HepG2 (cell line): Measurements from ENCODE around the gene LSM12. TPM values are rescaled to one million over a fixed set of nuclear protein-coding genes. Genes with fewer than 3 reads are reported as not detected.

Experiments used
- ATF6 ChIP-seq: sonication (generic); formaldehyde crosslinking; conservative IDR thresholded peaks from 2 replicates; pipeline ENCODE4 v1.4.0; 2020; ENCODE audit warnings: missing genetic modification reagents
- ATF7 ChIP-seq, 2 experiments: fragments of 450-650 bp in 1 of 2; sonication (generic) in 1 of 2; formaldehyde crosslinking in 1 of 2; IDR thresholded peaks; 2 replicates each; pipeline versions ENCODE4 v1.4.0 to v1.6.1; 2016 to 2020; ENCODE audit warnings: antibody characterized with exemption in 1 of 2, mild to moderate bottlenecking in 1 of 2, missing genetic modification reagents in 1 of 2
- CERS6 ChIP-seq: sonication (generic); formaldehyde crosslinking; IDR thresholded peaks from 2 replicates; pipeline ENCODE4 v1.5.0; 2020; ENCODE audit warnings: missing genetic modification reagents
- ELF3 ChIP-seq: IDR thresholded peaks from 2 replicates; pipeline ENCODE4 v1.6.1; 2016; ENCODE audit warnings: missing genetic modification reagents, missing compliant biosample characterization
- ETV6 ChIP-seq: sonication (generic); formaldehyde crosslinking; conservative IDR thresholded peaks from 2 replicates; pipeline ENCODE4 v1.4.0; 2020; ENCODE audit warnings: missing genetic modification reagents
- HDAC1 ChIP-seq: sonication (generic); formaldehyde crosslinking; IDR thresholded peaks from 2 replicates; pipeline ENCODE4 v1.5.1; 2020; ENCODE audit warnings: mild to moderate bottlenecking, missing genetic modification reagents
- HNRNPK ChIP-seq: fragments of 200-400 bp; formaldehyde crosslinking; IDR thresholded peaks from 2 replicates; pipeline ENCODE4 v1.6.1; 2018; ENCODE audit warnings: low read length, low read depth, moderate library complexity, mild to moderate bottlenecking; ENCODE audit not compliant: poor library complexity, severe bottlenecking
- KLF15 ChIP-seq: sonication (generic); formaldehyde crosslinking; IDR thresholded peaks from 2 replicates; pipeline ENCODE4 v1.8.1; 2023; ENCODE audit warnings: borderline replicate concordance, mild to moderate bottlenecking, inconsistent platforms, missing genetic modification reagents, mixed read lengths
- LBX2 ChIP-seq: sonication (generic); formaldehyde crosslinking; IDR thresholded peaks from 2 replicates; pipeline ENCODE4 v1.5.0; 2020; ENCODE audit warnings: missing genetic modification reagents, mild to moderate bottlenecking, borderline replicate concordance
- MTA3 ChIP-seq: sonication (generic); formaldehyde crosslinking; IDR thresholded peaks from 2 replicates; pipeline ENCODE4 v1.4.0; 2020; ENCODE audit warnings: missing genetic modification reagents
- NR3C1 ChIP-seq: sonication (generic); formaldehyde crosslinking; IDR thresholded peaks from 2 replicates; pipeline ENCODE4 v1.4.0; 2020; ENCODE audit warnings: missing genetic modification reagents
- RFXANK ChIP-seq: IDR thresholded peaks from 2 replicates; pipeline ENCODE4 v1.6.1; 2016
- WIZ ChIP-seq: sonication (generic); formaldehyde crosslinking; IDR thresholded peaks from 2 replicates; pipeline ENCODE4 v1.5.1; 2020; ENCODE audit warnings: mild to moderate bottlenecking, missing genetic modification reagents
- ZBTB42 ChIP-seq: sonication (generic); formaldehyde crosslinking; IDR thresholded peaks from 2 replicates; pipeline ENCODE4 v1.5.0; 2020; ENCODE audit warnings: mild to moderate bottlenecking, missing genetic modification reagents
- ZFP82 ChIP-seq: sonication (generic); formaldehyde crosslinking; IDR thresholded peaks from 2 replicates; pipeline ENCODE4 v1.5.1; 2020; ENCODE audit warnings: mild to moderate bottlenecking, missing genetic modification reagents, borderline replicate concordance
- ZNF207 ChIP-seq: fragments of 450-650 bp; IDR thresholded peaks from 2 replicates; pipeline ENCODE4 v1.6.1; 2016; ENCODE audit warnings: antibody characterized with exemption, borderline replicate concordance
- ZNF235 ChIP-seq: sonication (generic); formaldehyde crosslinking; IDR thresholded peaks from 2 replicates; pipeline ENCODE4 v1.8.1; 2023; ENCODE audit warnings: mild to moderate bottlenecking, missing genetic modification reagents, borderline replicate concordance
- ZNF331 ChIP-seq: sonication (generic); formaldehyde crosslinking; IDR thresholded peaks from 2 replicates; pipeline ENCODE4 v1.4.0; 2020; ENCODE audit warnings: missing genetic modification reagents
- ZNF383 ChIP-seq: sonication (generic); formaldehyde crosslinking; IDR thresholded peaks from 2 replicates; pipeline ENCODE4 v1.4.0; 2020; ENCODE audit warnings: missing genetic modification reagents, mild to moderate bottlenecking, borderline replicate concordance
- ZNF446 ChIP-seq: sonication (generic); formaldehyde crosslinking; IDR thresholded peaks from 2 replicates; pipeline ENCODE4 v1.5.0; 2020; ENCODE audit warnings: mild to moderate bottlenecking, missing genetic modification reagents
- ZNF577 ChIP-seq: sonication (generic); formaldehyde crosslinking; IDR thresholded peaks from 2 replicates; pipeline ENCODE4 v1.4.0; 2020; ENCODE audit warnings: mild to moderate bottlenecking, low read depth, missing genetic modification reagents, borderline replicate concordance
- ZNF619 ChIP-seq: sonication (generic); formaldehyde crosslinking; IDR thresholded peaks from 2 replicates; pipeline ENCODE4 v1.4.0; 2020; ENCODE audit warnings: mild to moderate bottlenecking, missing genetic modification reagents
- polyA plus RNA-seq, 8 experiments: library from polyadenylated mRNA; depleted of rRNA in 3 of 8; stranded (reverse) in 7 of 8; unstranded in 1 of 8; fragments of >200 nt; fragmentation: Illumina TruSeq in 4 of 8; extraction: Trizol in 4 of 8; gene quantifications; 2 replicates each; pipeline versions ENCODE4 v1.2.1 to v1.2.3, GENCODE V29; 2011 to 2016; ENCODE audit warnings: low read depth in 4 of 8, missing spikeins in 1 of 8, mixed read lengths in 1 of 8; ENCODE audit not compliant: insufficient read depth in 1 of 8
- total RNA-seq, 5 experiments: library from RNA; depleted of rRNA; stranded (reverse); fragments of >200 nt; fragmentation: Illumina TruSeq; extraction: Trizol; gene quantifications; 2 replicates each; pipeline ENCODE4 v1.2.3, GENCODE V29; 2016; ENCODE audit warnings: low read depth in 1 of 5
- TF ChIP-seq, protein P1 (sequence below): IDR thresholded peaks from 2 replicates; pipeline ENCODE4 v1.6.1; 2018; ENCODE audit warnings: missing genetic modification reagents, mild to moderate bottlenecking, missing compliant biosample characterization
- TF ChIP-seq, protein P2 (sequence below): sonication (generic); formaldehyde crosslinking; IDR thresholded peaks from 2 replicates; pipeline ENCODE4 v1.4.0; 2020; ENCODE audit warnings: missing genetic modification reagents

The LSM12 gene
- total and polyA plus RNA-seq, 2 of the 13 experiments (the other 11 are each of a cell fraction or from before 2014, with no cell fraction given): 52.8 to 55.7 TPM

DNA sequence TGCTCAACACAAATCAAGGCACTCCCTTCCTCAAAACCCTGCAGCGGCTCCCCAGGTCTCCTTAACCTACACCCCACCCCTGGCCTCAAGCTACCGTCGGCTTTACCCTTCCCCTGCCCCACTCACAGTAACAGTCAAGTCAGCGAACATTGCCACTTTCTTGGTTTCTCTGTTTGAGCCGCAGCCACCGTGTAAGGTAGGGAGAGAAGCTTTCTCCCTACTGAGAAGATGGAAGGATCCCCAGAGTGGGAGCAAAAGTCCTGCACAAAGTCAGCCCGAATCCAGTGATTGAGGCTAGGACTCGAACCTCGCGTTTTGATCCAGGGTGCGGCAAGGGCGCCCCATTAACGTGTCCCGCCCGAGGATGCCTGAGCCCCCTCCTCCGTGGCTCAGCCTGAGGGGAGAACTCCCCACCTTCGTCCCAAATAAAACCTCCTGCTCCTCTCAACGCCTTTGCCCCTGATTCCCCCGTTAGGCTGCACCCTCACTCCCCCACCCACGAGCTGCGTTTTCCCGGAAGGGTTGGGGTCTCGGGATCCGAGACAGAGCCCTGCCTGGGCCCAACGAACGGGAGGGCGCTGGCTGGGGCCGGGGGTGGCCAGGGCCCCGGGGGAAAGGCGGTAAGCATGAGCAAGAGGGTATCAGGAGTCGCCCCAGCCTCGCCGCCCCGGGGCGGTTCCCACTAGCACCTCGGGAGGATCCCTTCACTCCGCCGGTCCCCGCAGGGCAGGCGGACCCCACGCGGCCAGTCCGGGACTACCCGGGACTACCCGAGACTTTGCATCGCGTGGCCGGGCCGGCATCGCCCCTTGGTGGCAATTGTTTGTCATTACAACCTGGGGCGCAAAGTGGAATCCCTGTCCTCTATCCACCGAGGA is 72.0 kb downstream of the LSM12 start (continued):
- TF ChIP-seq, protein P1, sequence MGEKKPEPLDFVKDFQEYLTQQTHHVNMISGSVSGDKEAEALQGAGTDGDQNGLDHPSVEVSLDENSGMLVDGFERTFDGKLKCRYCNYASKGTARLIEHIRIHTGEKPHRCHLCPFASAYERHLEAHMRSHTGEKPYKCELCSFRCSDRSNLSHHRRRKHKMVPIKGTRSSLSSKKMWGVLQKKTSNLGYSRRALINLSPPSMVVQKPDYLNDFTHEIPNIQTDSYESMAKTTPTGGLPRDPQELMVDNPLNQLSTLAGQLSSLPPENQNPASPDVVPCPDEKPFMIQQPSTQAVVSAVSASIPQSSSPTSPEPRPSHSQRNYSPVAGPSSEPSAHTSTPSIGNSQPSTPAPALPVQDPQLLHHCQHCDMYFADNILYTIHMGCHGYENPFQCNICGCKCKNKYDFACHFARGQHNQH (CRISPR knock-in tag): peak; percentile 26; the same call in 1 of the 2 replicates
- TF ChIP-seq ATF6 (no peak), CERS6 (CRISPR knock-in tag) (no peak), WIZ (CRISPR knock-in tag) (no peak), NR3C1 (no peak), ZNF577 (CRISPR knock-in tag) (no peak), ZFP82 (CRISPR knock-in tag) (no peak), ZNF383 (CRISPR knock-in tag) (no peak), ZBTB42 (no peak), KLF15 (CRISPR knock-in tag) (no peak), MTA3 (CRISPR knock-in tag) (no peak), LBX2 (CRISPR knock-in tag) (no peak), ETV6 (CRISPR knock-in tag) (no peak), HDAC1 (CRISPR knock-in tag) (no peak), HNRNPK (no peak), ATF7 (IDR thresholded peaks at IDR 0.05) (no peak), ATF7 (CRISPR knock-in tag; IDR thresholded peaks at IDR 0.05) (no peak), RFXANK (CRISPR knock-in tag) (no peak), ZNF331 (CRISPR knock-in tag) (no peak), ELF3 (CRISPR knock-in tag) (no peak), ZNF446 (CRISPR knock-in tag) (no peak), ZNF619 (no peak), ZNF207 (no peak), ZNF235 (CRISPR knock-in tag) (no peak)
- TF ChIP-seq, protein P2, sequence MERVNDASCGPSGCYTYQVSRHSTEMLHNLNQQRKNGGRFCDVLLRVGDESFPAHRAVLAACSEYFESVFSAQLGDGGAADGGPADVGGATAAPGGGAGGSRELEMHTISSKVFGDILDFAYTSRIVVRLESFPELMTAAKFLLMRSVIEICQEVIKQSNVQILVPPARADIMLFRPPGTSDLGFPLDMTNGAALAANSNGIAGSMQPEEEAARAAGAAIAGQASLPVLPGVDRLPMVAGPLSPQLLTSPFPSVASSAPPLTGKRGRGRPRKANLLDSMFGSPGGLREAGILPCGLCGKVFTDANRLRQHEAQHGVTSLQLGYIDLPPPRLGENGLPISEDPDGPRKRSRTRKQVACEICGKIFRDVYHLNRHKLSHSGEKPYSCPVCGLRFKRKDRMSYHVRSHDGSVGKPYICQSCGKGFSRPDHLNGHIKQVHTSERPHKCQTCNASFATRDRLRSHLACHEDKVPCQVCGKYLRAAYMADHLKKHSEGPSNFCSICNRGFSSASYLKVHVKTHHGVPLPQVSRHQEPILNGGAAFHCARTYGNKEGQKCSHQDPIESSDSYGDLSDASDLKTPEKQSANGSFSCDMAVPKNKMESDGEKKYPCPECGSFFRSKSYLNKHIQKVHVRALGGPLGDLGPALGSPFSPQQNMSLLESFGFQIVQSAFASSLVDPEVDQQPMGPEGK (CRISPR knock-in tag): peak; percentile 53
